Tibial artery (tissue), 4 donors: ENCODE measurements around the gene TMX4.

Experiments used
- DNase-seq, 2 donors: peaks; one replicate each; pipeline ENCODE4 v3.0.0-alpha.2; 2019
- H3K27ac ChIP-seq, 2 donors: fragments of 200-600 bp; sonication (generic) in 1 of 2; 1 replicate in 1 of 2; 2 replicates in 1 of 2; pipeline ENCODE4 v1.5.1; 2018 to 2019; ENCODE audit warnings: mild to moderate bottlenecking in 1 of 2
- H3K27me3 ChIP-seq, 2 donors: fragments of 200-600 bp; sonication (generic) in 1 of 2; one replicate each; pipeline versions ENCODE4 v1.5.1 to v1.6.0; 2016 to 2019
- H3K36me3 ChIP-seq, 3 donors: fragments of 200-600 bp; sonication (generic) in 2 of 3; one replicate each; pipeline ENCODE4 v1.5.1; 2016 to 2019; ENCODE audit warnings: mild to moderate bottlenecking in 2 of 3
- H3K4me1 ChIP-seq, 4 donors: fragments of 200-600 bp; sonication (generic) in 2 of 4; 1 replicate in 3 of 4; 2 replicates in 1 of 4; pipeline ENCODE4 v1.5.1; 2016 to 2019
- H3K4me3 ChIP-seq, 2 donors: fragments of 200-600 bp; sonication (generic) in 1 of 2; 1 replicate in 1 of 2; 2 replicates in 1 of 2; pipeline ENCODE4 v1.5.1; 2018 to 2019; ENCODE audit warnings: mild to moderate bottlenecking in 2 of 2
- H3K9me3 ChIP-seq, 3 donors: fragments of 200-600 bp; sonication (generic) in 1 of 3; one replicate each; pipeline ENCODE4 v1.5.1; 2016 to 2019
- intact Hi-C: fragments of 100-400 bp; cut with DNase I; formaldehyde crosslinking; loops from one replicate; pipeline ENCODE4 v1.15.0; 2023; ENCODE audit warnings: low total_unique reads
- TF ChIP-seq, protein P1 (sequence below), 2 experiments: fragments of 200-600 bp in 1 of 2; fragments of 450-650 bp in 1 of 2; IDR thresholded peaks; one replicate each; pipeline ENCODE4 v1.5.1; 2017 to 2019; ENCODE audit warnings: antibody characterized with exemption in 2 of 2, mild to moderate bottlenecking in 1 of 2, moderate library complexity in 1 of 2

TMX4 gene

DNA sequence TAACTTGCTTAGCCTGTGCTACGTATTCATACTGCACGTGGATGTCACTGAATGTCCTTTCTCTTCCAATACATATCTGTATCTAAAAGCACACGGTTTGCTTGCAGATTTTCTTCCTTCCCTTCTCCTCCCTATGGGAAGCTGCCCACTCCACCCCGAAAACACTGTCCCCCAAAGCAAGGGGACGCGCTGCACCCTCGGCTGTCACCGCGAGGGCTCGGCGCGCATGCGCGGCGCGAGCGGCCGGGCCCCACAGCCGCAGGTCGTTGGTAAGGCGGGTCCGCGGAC lies 659 bp downstream of the TMX4 start:
- Histone ChIP-seq H3K9me3 (no peaks in the 10 kb centered on the region), H3K4me1 (peaks cover 0 to 11% (median 5%) of the 10 kb centered on the region in 4 donors), H3K36me3 (no peaks in the 10 kb centered on the region), H3K4me3 (peak overlapping the region; percentile 63 to 80), H3K27ac (peak overlapping the region; percentile 97 to 98), H3K27me3 (no peaks in the 10 kb centered on the region)
- TF ChIP-seq, protein P1, sequence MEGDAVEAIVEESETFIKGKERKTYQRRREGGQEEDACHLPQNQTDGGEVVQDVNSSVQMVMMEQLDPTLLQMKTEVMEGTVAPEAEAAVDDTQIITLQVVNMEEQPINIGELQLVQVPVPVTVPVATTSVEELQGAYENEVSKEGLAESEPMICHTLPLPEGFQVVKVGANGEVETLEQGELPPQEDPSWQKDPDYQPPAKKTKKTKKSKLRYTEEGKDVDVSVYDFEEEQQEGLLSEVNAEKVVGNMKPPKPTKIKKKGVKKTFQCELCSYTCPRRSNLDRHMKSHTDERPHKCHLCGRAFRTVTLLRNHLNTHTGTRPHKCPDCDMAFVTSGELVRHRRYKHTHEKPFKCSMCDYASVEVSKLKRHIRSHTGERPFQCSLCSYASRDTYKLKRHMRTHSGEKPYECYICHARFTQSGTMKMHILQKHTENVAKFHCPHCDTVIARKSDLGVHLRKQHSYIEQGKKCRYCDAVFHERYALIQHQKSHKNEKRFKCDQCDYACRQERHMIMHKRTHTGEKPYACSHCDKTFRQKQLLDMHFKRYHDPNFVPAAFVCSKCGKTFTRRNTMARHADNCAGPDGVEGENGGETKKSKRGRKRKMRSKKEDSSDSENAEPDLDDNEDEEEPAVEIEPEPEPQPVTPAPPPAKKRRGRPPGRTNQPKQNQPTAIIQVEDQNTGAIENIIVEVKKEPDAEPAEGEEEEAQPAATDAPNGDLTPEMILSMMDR (IDR thresholded peaks at IDR 0.05): no peak
- intact Hi-C loops: no loop called here
- DNase-seq: peak in 1 of 2 donors; percentile 37

DNA sequence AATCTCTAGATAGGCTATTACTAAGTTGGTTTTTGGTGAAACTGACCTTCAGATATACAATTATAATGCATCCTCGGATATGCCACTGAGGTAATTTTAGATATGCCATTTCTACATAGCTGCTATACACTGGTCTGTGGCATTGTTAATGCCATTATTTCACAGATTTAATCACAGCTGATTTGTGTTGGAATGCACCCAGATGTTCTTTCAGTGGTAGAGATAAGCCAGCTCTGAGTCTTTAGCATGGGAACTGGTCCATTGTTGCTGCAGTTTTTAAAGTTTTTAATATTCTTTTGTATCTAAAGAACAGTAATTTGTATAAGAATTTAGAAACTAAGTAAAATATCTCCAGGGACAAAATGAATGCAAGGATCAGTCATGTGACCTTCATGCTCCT lies 6.8 kb downstream of the TMX4 start:
- TF ChIP-seq, protein P1 (IDR thresholded peaks at IDR 0.05): no peak
- H3K4me1 ChIP-seq: peaks cover 0 to 12% (median 5%) of the 10 kb centered on the region in 4 donors

DNA sequence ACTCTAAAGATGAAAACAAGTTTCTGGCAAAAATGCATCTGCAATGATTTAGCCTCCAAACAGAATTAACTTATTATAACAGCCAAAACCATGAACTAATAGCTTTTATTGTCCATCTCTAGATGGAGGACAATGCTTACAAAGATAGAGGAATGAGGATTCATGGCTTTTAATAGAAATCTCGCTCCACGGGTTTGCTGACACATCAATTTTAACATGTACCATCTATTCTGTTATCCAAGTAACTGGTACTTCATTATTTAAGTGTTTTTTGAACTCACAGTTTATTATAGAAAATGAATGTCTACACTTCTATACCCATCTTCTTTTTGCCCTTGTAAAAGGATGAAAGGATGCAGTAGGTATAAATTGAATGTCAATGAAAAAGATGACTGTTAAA lies 10.8 kb downstream of the TMX4 start:
- intact Hi-C loops: no loop called here
- H3K4me3 ChIP-seq: no peak overlapping the region
- H3K9me3 ChIP-seq: no peaks in the 10 kb centered on the region
- peaks cover 0 to 6% (median 3%) of the 10 kb centered on the region in 4 donors for H3K4me1 ChIP-seq
- H3K27me3 ChIP-seq: no peaks in the 10 kb centered on the region
- no peak for DNase-seq
- no peak overlapping the region for H3K27ac ChIP-seq
- peaks cover 7 to 25% (median 8%) of the 10 kb centered on the region in 3 donors for H3K36me3 ChIP-seq
- TF ChIP-seq, protein P1 (IDR thresholded peaks at IDR 0.05): no peak

More for the DNA sequence above, 6.8 kb downstream of the TMX4 start:
- DNase-seq: no peak
- Histone ChIP-seq H3K4me3 (no peak overlapping the region), H3K27ac (no peak overlapping the region), H3K9me3 (no peaks in the 10 kb centered on the region), H3K27me3 (no peaks in the 10 kb centered on the region), H3K36me3 (peaks cover 0 to 8% (median 7%) of the 10 kb centered on the region in 3 donors)
- intact Hi-C loops: no loop called here

GRCh38 chr20:8007490-8007889 lies 12.1 kb downstream of the TMX4 start:
- no peak overlapping the region for H3K27ac ChIP-seq
- TF ChIP-seq, protein P1 (IDR thresholded peaks at IDR 0.05): no peak
- DNase-seq: no peak
- no peaks in the 10 kb centered on the region for H3K9me3 ChIP-seq
- no peak overlapping the region for H3K4me3 ChIP-seq
- peaks cover 0 to 6% (median 3%) of the 10 kb centered on the region in 4 donors for H3K4me1 ChIP-seq
- intact Hi-C loops: no loop called here
- H3K27me3 ChIP-seq: no peaks in the 10 kb centered on the region
- H3K36me3 ChIP-seq: peaks cover 7 to 25% (median 8%) of the 10 kb centered on the region in 3 donors

DNA sequence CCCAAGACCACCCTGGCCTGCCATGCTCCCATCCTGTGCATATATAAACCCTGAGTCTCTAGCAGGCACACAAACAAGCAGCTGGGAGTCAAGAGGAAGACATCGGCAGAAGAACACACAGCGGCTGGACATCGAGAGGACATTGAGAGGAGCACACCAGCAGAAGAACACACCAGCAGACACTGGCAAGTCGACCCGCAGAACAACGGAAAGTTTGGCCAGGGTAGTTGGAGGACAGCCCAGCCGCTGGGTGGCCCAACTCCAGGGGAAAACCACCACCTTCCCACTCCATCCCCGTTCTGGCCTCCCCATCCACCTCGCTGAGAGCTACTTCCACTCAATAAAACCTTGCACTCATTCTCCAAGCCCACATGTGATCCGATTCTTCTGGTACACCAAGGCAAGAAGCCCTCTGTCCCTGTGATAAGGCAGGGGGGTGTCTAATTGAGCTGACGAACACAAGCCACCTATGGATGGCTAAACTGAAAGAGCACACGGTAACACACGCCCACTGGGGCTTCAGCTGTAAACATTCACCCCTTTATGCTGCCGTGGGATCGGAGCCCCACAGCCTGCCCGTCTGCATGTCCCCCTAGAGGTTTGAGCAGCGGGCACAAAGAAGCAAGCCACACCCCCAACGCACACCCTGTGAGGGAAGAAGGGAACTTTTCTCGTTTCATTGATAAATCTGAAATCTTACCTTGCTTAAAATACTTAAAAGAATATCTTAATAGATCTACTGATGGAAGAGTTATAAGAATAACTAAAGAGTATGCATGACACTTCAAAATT lies 13.8 kb downstream of the TMX4 start:
- intact Hi-C loops: no loop called here
- Histone ChIP-seq H3K36me3 (peaks cover 7 to 36% (median 8%) of the 10 kb centered on the region in 3 donors), H3K27ac (no peak overlapping the region), H3K4me3 (no peak overlapping the region), H3K27me3 (no peaks in the 10 kb centered on the region), H3K9me3 (no peaks in the 10 kb centered on the region), H3K4me1 (peaks cover 0 to 2% (median 0%) of the 10 kb centered on the region in 4 donors)
- no peak for DNase-seq
- TF ChIP-seq, protein P1 (IDR thresholded peaks at IDR 0.05): no peak
